Activated CD4-positive, CD25-positive, alpha-beta regulatory T cell treated with anti-CD3 and anti-CD28 coated beads, Interleukin-2, amount 50 U/mL, for 24 hours (primary cell): ENCODE data around the gene STAP1.
"Not testable (repeated sequence)": the region's sequence is repeated elsewhere in the genome, so short reads cannot be mapped to it uniquely, and the experiment has no call there.

Experiments used
- ATAC-seq, 2 donors: fragments of 150-1000 bp; cut with Tn5 transposase; one replicate each; pipeline ENCODE4 v1.10.0; 2021; ENCODE audit warnings: mild to moderate bottlenecking in 1 of 2, moderate library complexity in 1 of 2

The STAP1 gene

DNA sequence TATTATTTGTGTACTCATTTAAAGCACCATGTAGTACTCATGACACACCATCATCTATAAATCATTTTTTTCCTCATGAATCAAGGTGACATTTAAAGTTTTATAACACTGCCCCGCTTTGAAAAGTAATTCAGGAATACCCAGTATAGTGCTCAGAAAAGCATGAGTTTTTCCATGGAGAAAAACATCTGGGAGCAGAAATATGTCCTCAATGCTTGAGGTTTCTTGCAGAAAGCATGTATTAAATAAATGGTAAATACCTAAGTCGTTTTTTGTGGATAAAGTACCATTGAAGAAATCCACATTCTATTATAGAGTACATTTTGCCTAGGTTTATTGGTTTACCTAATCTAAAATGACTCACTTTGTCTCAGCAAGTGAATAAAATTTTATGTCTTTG is 76.2 kb downstream of the STAP1 start:
- no peak for ATAC-seq

- no peak for ATAC-seq
Measured at GRCh38 chr4:67635331-67635730, 76.8 kb downstream of the STAP1 start.

GRCh38 chr4:67636978-67637377 is 78.5 kb downstream of the STAP1 start:
- not testable (repeated sequence) for ATAC-seq

- ATAC-seq, result no peak
Measured at GRCh38 chr4:67638136-67638535, 79.6 kb downstream of the STAP1 start.

GRCh38 chr4:67651536-67651935 is 93.0 kb downstream of the STAP1 start:
- no peak for ATAC-seq
